H1 (cell line): ENCODE measurements around the gene PAQR5. TPM values are rescaled to one million over a fixed set of nuclear protein-coding genes. Genes with fewer than 3 reads are reported as not detected.

ENCODE experiments used
- ASH2L ChIP-seq: fragments of 200-600, 300-600 bp; sonication (generic); IDR thresholded peaks from one replicate; pipeline ENCODE4 v1.7.1; 2017; ENCODE audit warnings: low read length
- ATF2 ChIP-seq: IDR thresholded peaks from 2 replicates; pipeline ENCODE4 v1.6.1; 2012; ENCODE audit warnings: low read length, inconsistent platforms
- E2F6 ChIP-seq: IDR thresholded peaks from 2 replicates; pipeline ENCODE4 v1.6.1; 2012; ENCODE audit warnings: inconsistent platforms
- EZH2 ChIP-seq: fragments of 200-600 bp; sonication (generic); IDR thresholded peaks from 2 replicates; pipeline ENCODE4 v1.7.1; 2012; ENCODE audit warnings: low read depth, mild to moderate bottlenecking, moderate library complexity, low read length, inconsistent platforms; ENCODE audit not compliant: severe bottlenecking
- RBBP5 ChIP-seq: IDR thresholded peaks from 2 replicates; pipeline ENCODE4 v1.7.1; 2012; ENCODE audit warnings: low read depth, mild to moderate bottlenecking, inconsistent platforms, low read length, moderate library complexity, borderline replicate concordance
- SP4 ChIP-seq: IDR thresholded peaks from 2 replicates; pipeline ENCODE4 v1.6.1; 2012; ENCODE audit warnings: low read length, inconsistent platforms
- polyA plus RNA-seq, 7 experiments: library from polyadenylated mRNA; depleted of rRNA in 3 of 7; stranded (reverse) in 5 of 7; unstranded in 2 of 7; fragments of >200 nt in 5 of 7; fragments of 200-250 nt in 2 of 7; gene quantifications; 1 replicate in 5 of 7; 2 replicates in 1 of 7; 4 replicates in 1 of 7; pipeline versions ENCODE4 v1.2.1 to v1.2.3, GENCODE V29; 2011 to 2013; ENCODE audit warnings: missing spikeins in 2 of 7, mixed read lengths in 2 of 7
- total RNA-seq: library from RNA; stranded (reverse); fragmentation: NEBNext Ultra II Directional; extraction: Animal tissue kit (Norgen Biotek cat#: 25700); gene quantifications from 2 replicates; pipeline ENCODE4 v1.2.1, GENCODE V29; 2021
- TF ChIP-seq, protein P1 (sequence below): fragments of 300-600 bp; sonication (generic); IDR thresholded peaks from 2 replicates; pipeline ENCODE4 v1.7.1; 2012; ENCODE audit warnings: low read length, moderate library complexity, mild to moderate bottlenecking, inconsistent platforms; ENCODE audit not compliant: insufficient replicate concordance

The PAQR5 gene
- total and polyA plus RNA-seq, 2 of the 8 experiments (the other 6 are each of a cell fraction or from before 2014, with no cell fraction given), result 8.7 to 18.1 TPM

DNA sequence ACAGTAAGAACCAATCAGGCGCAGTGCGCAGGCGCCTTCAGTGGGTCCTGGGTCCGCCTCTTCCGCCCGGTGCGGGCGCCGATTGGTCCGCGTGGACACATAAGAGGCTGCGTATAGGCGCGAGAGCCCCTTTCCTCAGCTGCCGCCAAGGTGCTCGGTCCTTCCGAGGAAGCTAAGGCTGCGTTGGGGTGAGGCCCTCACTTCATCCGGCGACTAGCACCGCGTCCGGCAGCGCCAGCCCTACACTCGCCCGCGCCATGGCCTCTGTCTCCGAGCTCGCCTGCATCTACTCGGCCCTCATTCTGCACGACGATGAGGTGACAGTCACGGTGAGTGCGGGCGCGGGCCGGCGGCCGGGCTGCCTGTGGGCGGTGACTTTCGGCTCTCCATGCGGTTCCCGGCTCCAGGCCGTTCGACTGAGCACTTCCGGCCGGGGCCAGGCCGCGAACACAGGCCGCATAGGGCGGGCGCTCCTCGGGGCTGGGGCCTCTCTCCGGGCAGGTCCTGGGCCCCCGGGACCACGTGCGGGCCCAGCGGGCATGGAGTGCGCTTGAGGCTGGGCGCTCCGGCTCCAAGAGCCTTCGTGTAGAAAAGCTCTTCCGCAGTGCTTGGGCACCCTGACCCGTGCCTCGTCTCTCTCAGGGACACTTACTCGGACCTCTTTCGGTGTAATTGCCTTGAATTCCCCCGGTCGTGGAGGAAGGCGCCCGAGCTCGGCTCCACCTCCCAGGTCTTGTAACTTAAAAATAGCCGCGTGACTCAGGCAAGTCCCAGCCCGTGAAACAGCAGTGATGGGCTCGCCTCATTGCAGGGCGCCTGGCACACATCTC lies 154.2 kb downstream of the PAQR5 start, which contains the start of gene RPLP1 (continued):
- TF ChIP-seq ASH2L, result peak; percentile 67
- no peak for TF ChIP-seq EZH2
- TF ChIP-seq, protein P1, sequence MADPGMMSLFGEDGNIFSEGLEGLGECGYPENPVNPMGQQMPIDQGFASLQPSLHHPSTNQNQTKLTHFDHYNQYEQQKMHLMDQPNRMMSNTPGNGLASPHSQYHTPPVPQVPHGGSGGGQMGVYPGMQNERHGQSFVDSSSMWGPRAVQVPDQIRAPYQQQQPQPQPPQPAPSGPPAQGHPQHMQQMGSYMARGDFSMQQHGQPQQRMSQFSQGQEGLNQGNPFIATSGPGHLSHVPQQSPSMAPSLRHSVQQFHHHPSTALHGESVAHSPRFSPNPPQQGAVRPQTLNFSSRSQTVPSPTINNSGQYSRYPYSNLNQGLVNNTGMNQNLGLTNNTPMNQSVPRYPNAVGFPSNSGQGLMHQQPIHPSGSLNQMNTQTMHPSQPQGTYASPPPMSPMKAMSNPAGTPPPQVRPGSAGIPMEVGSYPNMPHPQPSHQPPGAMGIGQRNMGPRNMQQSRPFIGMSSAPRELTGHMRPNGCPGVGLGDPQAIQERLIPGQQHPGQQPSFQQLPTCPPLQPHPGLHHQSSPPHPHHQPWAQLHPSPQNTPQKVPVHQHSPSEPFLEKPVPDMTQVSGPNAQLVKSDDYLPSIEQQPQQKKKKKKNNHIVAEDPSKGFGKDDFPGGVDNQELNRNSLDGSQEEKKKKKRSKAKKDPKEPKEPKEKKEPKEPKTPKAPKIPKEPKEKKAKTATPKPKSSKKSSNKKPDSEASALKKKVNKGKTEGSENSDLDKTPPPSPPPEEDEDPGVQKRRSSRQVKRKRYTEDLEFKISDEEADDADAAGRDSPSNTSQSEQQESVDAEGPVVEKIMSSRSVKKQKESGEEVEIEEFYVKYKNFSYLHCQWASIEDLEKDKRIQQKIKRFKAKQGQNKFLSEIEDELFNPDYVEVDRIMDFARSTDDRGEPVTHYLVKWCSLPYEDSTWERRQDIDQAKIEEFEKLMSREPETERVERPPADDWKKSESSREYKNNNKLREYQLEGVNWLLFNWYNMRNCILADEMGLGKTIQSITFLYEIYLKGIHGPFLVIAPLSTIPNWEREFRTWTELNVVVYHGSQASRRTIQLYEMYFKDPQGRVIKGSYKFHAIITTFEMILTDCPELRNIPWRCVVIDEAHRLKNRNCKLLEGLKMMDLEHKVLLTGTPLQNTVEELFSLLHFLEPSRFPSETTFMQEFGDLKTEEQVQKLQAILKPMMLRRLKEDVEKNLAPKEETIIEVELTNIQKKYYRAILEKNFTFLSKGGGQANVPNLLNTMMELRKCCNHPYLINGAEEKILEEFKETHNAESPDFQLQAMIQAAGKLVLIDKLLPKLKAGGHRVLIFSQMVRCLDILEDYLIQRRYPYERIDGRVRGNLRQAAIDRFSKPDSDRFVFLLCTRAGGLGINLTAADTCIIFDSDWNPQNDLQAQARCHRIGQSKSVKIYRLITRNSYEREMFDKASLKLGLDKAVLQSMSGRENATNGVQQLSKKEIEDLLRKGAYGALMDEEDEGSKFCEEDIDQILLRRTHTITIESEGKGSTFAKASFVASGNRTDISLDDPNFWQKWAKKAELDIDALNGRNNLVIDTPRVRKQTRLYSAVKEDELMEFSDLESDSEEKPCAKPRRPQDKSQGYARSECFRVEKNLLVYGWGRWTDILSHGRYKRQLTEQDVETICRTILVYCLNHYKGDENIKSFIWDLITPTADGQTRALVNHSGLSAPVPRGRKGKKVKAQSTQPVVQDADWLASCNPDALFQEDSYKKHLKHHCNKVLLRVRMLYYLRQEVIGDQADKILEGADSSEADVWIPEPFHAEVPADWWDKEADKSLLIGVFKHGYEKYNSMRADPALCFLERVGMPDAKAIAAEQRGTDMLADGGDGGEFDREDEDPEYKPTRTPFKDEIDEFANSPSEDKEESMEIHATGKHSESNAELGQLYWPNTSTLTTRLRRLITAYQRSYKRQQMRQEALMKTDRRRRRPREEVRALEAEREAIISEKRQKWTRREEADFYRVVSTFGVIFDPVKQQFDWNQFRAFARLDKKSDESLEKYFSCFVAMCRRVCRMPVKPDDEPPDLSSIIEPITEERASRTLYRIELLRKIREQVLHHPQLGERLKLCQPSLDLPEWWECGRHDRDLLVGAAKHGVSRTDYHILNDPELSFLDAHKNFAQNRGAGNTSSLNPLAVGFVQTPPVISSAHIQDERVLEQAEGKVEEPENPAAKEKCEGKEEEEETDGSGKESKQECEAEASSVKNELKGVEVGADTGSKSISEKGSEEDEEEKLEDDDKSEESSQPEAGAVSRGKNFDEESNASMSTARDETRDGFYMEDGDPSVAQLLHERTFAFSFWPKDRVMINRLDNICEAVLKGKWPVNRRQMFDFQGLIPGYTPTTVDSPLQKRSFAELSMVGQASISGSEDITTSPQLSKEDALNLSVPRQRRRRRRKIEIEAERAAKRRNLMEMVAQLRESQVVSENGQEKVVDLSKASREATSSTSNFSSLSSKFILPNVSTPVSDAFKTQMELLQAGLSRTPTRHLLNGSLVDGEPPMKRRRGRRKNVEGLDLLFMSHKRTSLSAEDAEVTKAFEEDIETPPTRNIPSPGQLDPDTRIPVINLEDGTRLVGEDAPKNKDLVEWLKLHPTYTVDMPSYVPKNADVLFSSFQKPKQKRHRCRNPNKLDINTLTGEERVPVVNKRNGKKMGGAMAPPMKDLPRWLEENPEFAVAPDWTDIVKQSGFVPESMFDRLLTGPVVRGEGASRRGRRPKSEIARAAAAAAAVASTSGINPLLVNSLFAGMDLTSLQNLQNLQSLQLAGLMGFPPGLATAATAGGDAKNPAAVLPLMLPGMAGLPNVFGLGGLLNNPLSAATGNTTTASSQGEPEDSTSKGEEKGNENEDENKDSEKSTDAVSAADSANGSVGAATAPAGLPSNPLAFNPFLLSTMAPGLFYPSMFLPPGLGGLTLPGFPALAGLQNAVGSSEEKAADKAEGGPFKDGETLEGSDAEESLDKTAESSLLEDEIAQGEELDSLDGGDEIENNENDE, result no peak
- TF ChIP-seq RBBP5, result 0 out of 2 replicates have a peak, but pooled peaks have one; percentile 30
- no peak for TF ChIP-seq E2F6
- no peak for TF ChIP-seq ATF2
- TF ChIP-seq SP4, result no peak
